T-helper 9 cell (primary cell): ENCODE measurements around the gene TRIM10.
"Not testable (repeated sequence)": the region's sequence is repeated elsewhere in the genome, so short reads cannot be mapped to it uniquely, and the experiment has no call there.

ENCODE experiments used
- DNase-seq: peaks from one replicate; pipeline ENCODE4 v3.0.0-alpha.2; 2020

The TRIM10 gene

DNA sequence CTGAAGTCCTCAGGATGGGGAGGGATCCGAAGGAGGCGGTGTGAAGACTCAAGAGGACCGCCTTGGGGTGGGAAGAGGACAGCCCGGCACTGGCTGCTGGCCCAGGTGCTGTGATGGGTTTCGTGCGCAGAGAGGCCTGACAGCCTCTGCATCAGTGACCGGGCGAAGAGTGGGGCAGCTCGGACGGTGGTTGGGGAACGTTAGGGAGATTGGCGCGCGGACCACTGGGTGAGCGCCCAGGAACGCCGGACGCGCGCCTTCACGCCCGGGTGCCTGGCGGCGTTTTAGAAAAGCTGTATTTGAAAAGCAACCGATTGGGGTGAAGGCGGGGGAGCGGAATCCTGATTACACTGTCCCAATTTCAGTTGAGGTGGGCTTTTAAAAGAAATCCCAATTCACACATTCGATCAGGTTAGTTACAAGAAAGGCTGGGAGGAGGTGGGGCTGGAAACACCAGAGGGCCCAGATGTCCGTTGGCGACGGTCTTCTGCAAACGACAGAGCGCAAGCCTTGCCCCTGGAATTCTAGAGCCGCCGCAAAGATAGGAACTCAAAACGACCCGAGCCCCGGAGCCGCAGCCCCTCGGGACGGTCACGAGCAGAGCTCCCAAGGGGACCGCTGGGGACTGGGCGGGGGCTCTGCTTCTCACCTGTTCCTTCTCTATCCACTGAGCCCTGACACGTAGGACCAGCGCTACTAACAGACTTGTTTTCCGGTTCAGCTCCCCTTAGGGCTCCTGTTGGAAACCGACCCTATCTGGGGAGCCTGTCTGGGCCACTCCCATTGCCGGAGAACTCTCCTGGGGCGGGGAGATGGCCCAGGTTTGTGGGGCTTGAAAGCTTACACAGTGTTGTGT lies 33.5 kb downstream of the TRIM10 start:
- no peak for DNase-seq

DNA sequence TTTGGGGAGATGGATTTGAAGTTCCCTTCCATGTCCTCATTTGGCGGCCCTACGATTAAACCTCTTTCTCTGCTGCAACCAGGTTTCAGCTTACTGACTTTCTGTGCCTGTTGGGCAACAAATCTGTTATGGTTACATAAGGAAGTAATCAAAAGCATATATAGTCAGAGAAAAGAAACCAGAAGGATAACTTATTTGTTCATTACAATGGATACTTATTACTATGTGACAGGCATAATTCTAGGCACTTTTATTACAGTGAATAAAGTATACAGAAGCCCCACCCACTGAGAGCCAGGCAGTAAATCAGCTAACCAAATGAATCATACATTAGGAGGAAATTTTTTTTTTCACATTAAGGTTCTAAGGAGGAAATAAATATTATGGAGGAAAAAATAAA lies 38.5 kb downstream of the TRIM10 start:
- DNase-seq, result no peak

- no peak for DNase-seq
Observed at GRCh38 chr6:30121446-30122366, 39.3 kb downstream of the TRIM10 start.

DNA sequence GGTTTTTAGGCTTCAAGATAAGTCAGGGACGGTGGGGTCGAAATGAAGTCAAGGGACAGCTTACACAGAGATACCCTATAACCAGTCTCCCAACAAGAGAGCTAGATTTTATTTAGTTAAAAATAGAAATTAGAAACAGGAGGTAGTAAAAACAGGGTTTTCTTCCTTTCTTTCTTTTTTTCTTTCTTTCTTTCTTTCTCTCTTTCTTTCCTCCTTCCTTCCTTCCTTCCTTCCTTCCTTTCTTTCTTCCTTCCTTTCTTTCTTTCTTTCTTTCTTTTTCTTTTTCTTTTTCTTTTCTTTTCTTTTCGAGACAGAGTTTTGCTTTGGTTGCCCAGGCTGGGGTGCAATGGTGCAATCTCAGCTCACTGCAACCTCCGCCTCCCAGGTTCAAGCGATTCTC lies 42.3 kb downstream of the TRIM10 start:
- not testable (repeated sequence) for DNase-seq

- DNase-seq, result no peak
Observed at GRCh38 chr6:30116724-30117123, 44.3 kb downstream of the TRIM10 start.

GRCh38 chr6:30113841-30114240 lies 47.2 kb downstream of the TRIM10 start:
- DNase-seq, result no peak

GRCh38 chr6:30113003-30113759 lies 47.8 kb downstream of the TRIM10 start, which contains the start of gene TRIM31:
TSS of gene TRIM31 (minus strand) at chr6:30113090. CDS start at chr6:30112805, 285 bp downstream.
- DNase-seq, result no peak

- DNase-seq, result no peak
Observed at GRCh38 chr6:30112402-30112994, 48.5 kb downstream of the TRIM10 start.

DNA sequence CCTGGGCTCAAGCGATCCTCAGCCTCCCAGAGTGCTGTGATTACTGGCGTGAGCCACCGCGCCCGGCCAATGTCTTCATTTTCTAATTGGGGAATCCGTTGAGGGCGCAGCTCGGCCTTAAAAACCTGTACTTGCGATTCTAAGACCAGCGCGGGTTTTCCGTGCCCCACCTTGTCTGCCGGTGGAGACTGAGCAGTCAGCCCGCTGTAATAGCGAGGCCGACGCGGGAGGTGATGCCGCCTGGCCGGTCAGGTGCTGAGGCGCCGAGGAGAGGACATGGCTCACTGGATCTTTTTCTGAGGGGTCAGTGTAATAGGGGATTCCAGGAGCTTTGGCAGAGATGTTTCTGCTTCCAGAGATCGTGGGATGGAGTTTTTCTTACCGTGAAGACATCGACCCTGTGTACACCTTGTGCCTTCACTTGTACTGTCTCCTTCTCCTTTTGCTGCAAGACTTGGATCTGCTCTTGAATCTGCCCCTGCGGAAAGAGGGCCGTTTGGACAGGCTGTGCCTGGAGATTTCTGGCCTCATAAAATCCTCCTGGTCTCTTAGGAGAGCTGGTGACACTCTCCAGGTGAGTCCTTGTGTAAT lies 49.6 kb downstream of the TRIM10 start:
- DNase-seq, result no peak

DNA sequence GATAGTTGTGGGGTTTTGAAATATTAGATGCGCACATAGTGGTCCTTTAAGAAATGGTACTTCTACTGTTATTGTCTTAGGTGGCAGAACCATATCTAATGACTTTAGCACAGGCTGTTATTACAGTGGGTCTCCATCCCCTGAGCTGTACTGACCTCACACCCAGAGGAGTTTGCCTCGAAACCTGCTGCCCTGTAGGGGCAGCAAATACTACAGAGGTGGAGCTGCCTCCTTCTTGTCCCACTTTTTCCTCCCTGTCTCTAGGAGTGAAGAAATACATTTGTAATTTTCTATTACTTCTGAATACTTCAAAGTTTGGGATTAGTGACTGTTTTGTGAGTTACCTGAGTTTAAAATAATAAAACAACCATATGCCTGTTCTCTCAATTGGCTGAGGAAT lies 56.4 kb downstream of the TRIM10 start:
- no peak for DNase-seq

DNA sequence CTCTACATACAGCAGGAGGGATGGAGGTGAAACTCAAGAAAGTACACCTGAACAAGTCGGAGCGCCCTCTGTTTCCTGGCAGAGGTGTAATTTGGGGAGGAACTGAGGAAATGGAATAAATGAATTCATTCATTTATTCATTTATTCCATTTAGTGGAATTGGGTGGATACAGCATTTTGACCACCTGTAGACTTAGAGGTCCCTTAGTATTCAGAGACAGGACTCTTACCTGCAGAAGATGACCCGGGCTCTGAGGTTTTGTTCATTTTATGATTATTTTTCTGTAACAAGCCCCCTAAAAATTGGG lies 57.2 kb downstream of the TRIM10 start:
- DNase-seq, result no peak

DNA sequence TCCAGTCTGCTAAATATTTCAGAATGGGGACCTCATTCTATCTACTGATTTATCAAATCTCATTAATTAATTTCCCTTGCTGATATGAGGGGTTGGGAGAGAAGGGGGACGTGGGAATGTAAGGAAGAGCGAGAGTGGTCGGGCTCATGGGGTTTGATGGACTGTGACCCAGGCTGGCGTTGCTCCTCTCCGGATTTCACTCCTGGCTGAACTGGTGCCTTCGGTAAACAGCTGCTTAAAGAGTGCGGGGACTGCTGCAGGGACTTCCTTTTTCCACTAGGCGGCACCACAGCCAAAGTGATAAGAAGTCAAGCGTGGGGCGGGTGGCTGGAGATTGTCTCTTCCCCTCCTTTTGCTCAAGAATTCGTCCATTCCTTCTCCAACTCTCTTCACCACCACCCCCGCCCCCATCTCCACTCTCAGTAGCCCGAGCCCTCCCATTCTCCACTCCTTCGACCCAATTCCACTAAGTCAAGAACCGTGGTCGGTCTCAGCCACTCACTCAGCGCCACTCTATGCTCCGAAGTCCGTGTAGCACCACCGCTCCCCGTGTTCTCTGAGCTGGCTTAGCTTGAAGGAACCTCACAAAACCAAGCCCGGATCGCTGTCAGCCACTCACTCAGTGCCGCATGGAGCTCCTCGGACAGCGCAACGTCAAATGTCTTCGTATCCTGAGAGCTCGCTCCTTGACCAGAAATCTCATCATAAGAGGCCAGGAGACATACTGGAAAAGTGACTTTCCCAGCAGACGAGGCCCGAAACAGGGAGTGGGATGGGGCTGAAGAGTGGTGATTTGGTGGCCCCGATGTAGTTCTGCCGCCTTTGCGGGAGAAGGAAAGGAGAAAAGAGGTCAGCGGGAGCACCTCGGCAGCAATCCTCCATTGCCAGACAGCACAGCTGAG lies 57.8 kb downstream of the TRIM10 start:
- peak; percentile 69 for DNase-seq

DNA sequence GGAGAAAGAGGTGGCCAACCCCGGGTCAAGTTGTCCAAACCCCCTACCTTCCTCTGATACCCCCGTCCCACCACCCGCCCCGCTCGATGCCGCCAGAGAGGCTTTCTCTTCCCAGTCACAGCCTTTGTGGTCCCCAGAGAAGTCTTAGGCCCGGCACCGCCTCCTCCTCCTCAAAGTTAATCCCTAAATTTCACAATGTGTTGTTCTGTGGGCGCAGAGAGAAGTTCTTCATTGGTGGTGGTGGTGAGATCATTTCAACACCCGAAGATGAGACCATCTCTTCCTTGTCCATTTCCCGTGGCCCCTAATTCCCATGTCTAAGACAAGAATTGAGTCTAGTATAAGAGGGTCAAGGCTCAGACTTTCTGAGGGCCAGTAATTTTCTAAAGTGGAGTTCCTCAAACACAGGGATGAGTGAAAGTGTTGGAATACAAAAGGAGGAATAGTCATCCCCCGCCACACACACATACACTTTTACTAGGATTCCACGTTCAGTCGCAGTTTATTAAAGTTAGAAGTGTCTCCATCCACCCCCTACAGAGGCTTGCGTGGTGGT lies 58.5 kb downstream of the TRIM10 start:
- DNase-seq, result peak; percentile 6
